Putamen (tissue), 1 donor: ENCODE data around the gene RPS26.
"Not testable (repeated sequence)": the region's sequence is repeated elsewhere in the genome, so short reads cannot be mapped to it uniquely, and the experiment has no call there.

Experiments used
- DNase-seq: peaks from one replicate; pipeline ENCODE4 v3.0.0-alpha.2; 2016; ENCODE audit warnings: low spot score

The RPS26 gene

GRCh38 chr12:56041552-56042429, at the start of gene RPS26:
Gene RPS26, plus strand, starts transcription at chr12:56041918. Its CDS starts 249 bp downstream, at chr12:56042167.
- peak; percentile 98 for DNase-seq

GRCh38 chr12:55993230-55993853, 48.4 kb upstream of the RPS26 start:
- DNase-seq: no peak

- no peak for DNase-seq
These were observed 46.4 kb upstream of the RPS26 start for GRCh38 chr12:55995366-55995765.

- DNase-seq: no peak
These were observed 45.5 kb upstream of the RPS26 start for GRCh38 chr12:55996201-55996714.

- peak; percentile 97 for DNase-seq
These were observed 44.8 kb upstream of the RPS26 start, which contains the start of gene SUOX for GRCh38 chr12:55996715-55997534. Gene SUOX, plus strand, starts transcription at chr12:55997276. Its CDS starts 4,946 bp downstream, at chr12:56002222.

- no peak for DNase-seq
These were observed 44.2 kb upstream of the RPS26 start for GRCh38 chr12:55997535-55997859.

GRCh38 chr12:55999522-55999921, 42.2 kb upstream of the RPS26 start:
- not testable (repeated sequence) for DNase-seq

- not testable (repeated sequence) for DNase-seq
These were observed 41.6 kb upstream of the RPS26 start for GRCh38 chr12:55999999-56000540.

GRCh38 chr12:56001487-56002100, 40.1 kb upstream of the RPS26 start:
- DNase-seq: no peak

GRCh38 chr12:56003376-56003775, 38.3 kb upstream of the RPS26 start:
- not testable (repeated sequence) for DNase-seq

GRCh38 chr12:56004211-56004610, 37.5 kb upstream of the RPS26 start:
- no peak for DNase-seq

GRCh38 chr12:56007564-56008559, 33.9 kb upstream of the RPS26 start:
- peak; percentile 29 for DNase-seq

- DNase-seq: no peak
These were observed 31.6 kb upstream of the RPS26 start for GRCh38 chr12:56010111-56010570.

GRCh38 chr12:56011509-56012090, 30.1 kb upstream of the RPS26 start:
- no peak for DNase-seq

- peak; percentile 83 for DNase-seq
These were observed 28.2 kb upstream of the RPS26 start for GRCh38 chr12:56013482-56013881.

- DNase-seq: no peak
These were observed 27.5 kb upstream of the RPS26 start for GRCh38 chr12:56014205-56014604.

GRCh38 chr12:56017181-56017580, 24.5 kb upstream of the RPS26 start:
- peak; percentile 66 for DNase-seq

- no peak for DNase-seq
These were observed 23.4 kb upstream of the RPS26 start for GRCh38 chr12:56018356-56018755.

GRCh38 chr12:56020423-56021184, 21.1 kb upstream of the RPS26 start, which contains the start of gene IKZF4:
Gene IKZF4, plus strand, starts transcription at chr12:56021043. Its CDS starts 451 bp downstream, at chr12:56021494.
- DNase-seq: no peak
